ENCODE data around the gene THEM4. TPM values are rescaled to one million over a fixed set of nuclear protein-coding genes. Genes with fewer than 3 reads are reported as not detected.

The THEM4 gene
- total RNA-seq, 1 experiment from 2014 or later: 10.9 TPM

GRCh38 chr1:151909167-151910149, at the start of gene THEM4 (continued):
- TF ChIP-seq PRRX2 (CRISPR knock-in tag; IDR thresholded peaks at IDR 0.05): no peak
- peak; percentile 51; the same call in 1 of the 2 replicates for TF ChIP-seq ZNF423 (CRISPR knock-in tag; IDR thresholded peaks at IDR 0.05)
- TF ChIP-seq HMGXB4 (CRISPR knock-in tag; IDR thresholded peaks at IDR 0.05): peak; percentile 91; the same call in 1 of the 2 replicates
- no peak for TF ChIP-seq SMAD4 (CRISPR knock-in tag; IDR thresholded peaks at IDR 0.05)
- peak; percentile 54 for TF ChIP-seq USF2 (CRISPR knock-in tag; IDR thresholded peaks at IDR 0.05)

GRCh38 chr1:151958959-151959358, 49.6 kb upstream of the THEM4 start:
- CTCF ChIA-PET: interaction anchor here (1.2 to 1.9 kb wide), 3 partner anchors 9 to 76 kb away, joined by 3 to 8 read pairs (median 5); no protein-coding TSS in a partner anchor
- POLR2A ChIA-PET: no interaction called here

More at GRCh38 chr1:151958959-151959358, 49.6 kb upstream of the THEM4 start:
- TF ChIP-seq ZNF512 (CRISPR knock-in tag; IDR thresholded peaks at IDR 0.05; ENCODE audit: borderline replicate concordance) (no peak), KAT7 (CRISPR knock-in tag; IDR thresholded peaks at IDR 0.05; ENCODE audit: borderline replicate concordance) (no peak), GTF2I (CRISPR knock-in tag; conservative IDR thresholded peaks at IDR 0.05) (no peak), PRDM15 (CRISPR knock-in tag; IDR thresholded peaks at IDR 0.05) (no peak), E2F1 (CRISPR knock-in tag; IDR thresholded peaks at IDR 0.05) (no peak), ZNF416 (CRISPR knock-in tag; IDR thresholded peaks at IDR 0.05) (no peak)
- no peaks in the 10 kb centered on the region for H3K4me1 Mint-ChIP-seq
- H3K27ac Mint-ChIP-seq: no peak overlapping the region
- H3K36me3 Mint-ChIP-seq: no peaks in the 10 kb centered on the region
- no peaks in the 10 kb centered on the region for H3K9me3 Mint-ChIP-seq
- H3K27me3 Mint-ChIP-seq (ENCODE audit: low read depth): no peaks in the 10 kb centered on the region; the same call in 1 of the 2 replicates
- DNase-seq (ENCODE audit: low spot score) (no peak), ATAC-seq (no peak)
- no peak overlapping the region for H3K4me3 Mint-ChIP-seq

All from WTC11 (cell line).